ENCODE results near the gene MGME1. TPM values are rescaled to one million over a fixed set of nuclear protein-coding genes. Genes with fewer than 3 reads are reported as not detected.
A peak's percentile ranks its signal among the peaks of the same experiment; 100 is the strongest.

MGME1 gene
- total RNA-seq, 1 experiment from 2014 or later, result 50.5 TPM

- peaks cover 38% of the 10 kb centered on the region for H3K4me1 Mint-ChIP-seq (ENCODE audit: low read depth, unreplicated experiment)
- intact Hi-C loops (cut with micrococcal nuclease; ENCODE audit: unreplicated experiment), result loop anchor here (5.0 kb wide), 1 partner anchor 67 kb away; the partner anchor contains the start of genes MGME1 and SNX5
- H3K27ac Mint-ChIP-seq (ENCODE audit: unreplicated experiment), result peak overlapping the region; percentile 65
- H3K4me3 ChIP-seq (ENCODE audit: low read depth, low read length), result no peak overlapping the region
- ChIA-PET CTCF (interaction anchor here (0.6 kb wide), 1 partner anchor 249 kb away, joined by 3 read pairs; no protein-coding TSS in a partner anchor), POLR2A (no interaction called here)
- no TSS peak for BruUV-seq (replicated peaks)
- no peaks in the 10 kb centered on the region for H3K27me3 ChIP-seq (replicated peaks; ENCODE audit: control insufficient read depth, insufficient read depth, low read length)
- H3K9me3 Mint-ChIP-seq (ENCODE audit: unreplicated experiment), result no peaks in the 10 kb centered on the region
- H3K27me3 Mint-ChIP-seq (ENCODE audit: insufficient read depth, unreplicated experiment), result no peaks in the 10 kb centered on the region
- peaks cover 7% of the 10 kb centered on the region for H3K36me3 Mint-ChIP-seq (ENCODE audit: insufficient read depth, unreplicated experiment)
- H3K9me3 ChIP-seq, result no peaks in the 10 kb centered on the region
- H3K36me3 ChIP-seq (ENCODE audit: control insufficient read depth, insufficient read depth, low read length), result no peaks in the 10 kb centered on the region
- no peak for DNase-seq
- H3K4me1 ChIP-seq, result peaks cover 58% of the 10 kb centered on the region
- H3K4me3 Mint-ChIP-seq (ENCODE audit: unreplicated experiment), result no peak overlapping the region
- TF ChIP-seq, protein P1, sequence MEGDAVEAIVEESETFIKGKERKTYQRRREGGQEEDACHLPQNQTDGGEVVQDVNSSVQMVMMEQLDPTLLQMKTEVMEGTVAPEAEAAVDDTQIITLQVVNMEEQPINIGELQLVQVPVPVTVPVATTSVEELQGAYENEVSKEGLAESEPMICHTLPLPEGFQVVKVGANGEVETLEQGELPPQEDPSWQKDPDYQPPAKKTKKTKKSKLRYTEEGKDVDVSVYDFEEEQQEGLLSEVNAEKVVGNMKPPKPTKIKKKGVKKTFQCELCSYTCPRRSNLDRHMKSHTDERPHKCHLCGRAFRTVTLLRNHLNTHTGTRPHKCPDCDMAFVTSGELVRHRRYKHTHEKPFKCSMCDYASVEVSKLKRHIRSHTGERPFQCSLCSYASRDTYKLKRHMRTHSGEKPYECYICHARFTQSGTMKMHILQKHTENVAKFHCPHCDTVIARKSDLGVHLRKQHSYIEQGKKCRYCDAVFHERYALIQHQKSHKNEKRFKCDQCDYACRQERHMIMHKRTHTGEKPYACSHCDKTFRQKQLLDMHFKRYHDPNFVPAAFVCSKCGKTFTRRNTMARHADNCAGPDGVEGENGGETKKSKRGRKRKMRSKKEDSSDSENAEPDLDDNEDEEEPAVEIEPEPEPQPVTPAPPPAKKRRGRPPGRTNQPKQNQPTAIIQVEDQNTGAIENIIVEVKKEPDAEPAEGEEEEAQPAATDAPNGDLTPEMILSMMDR (IDR thresholded peaks at IDR 0.05; ENCODE audit: insufficient read depth in 1 of 2, low read depth in 1 of 2, low read length in 1 of 2, severe bottlenecking in 1 of 2, unreplicated experiment in 1 of 2), result no peak
Measured at GRCh38 chr20:18034039-18034438, 65.2 kb downstream of the MGME1 start.

GRCh38 chr20:18039063-18039462 lies 70.2 kb downstream of the MGME1 start:
- no peaks in the 10 kb centered on the region for H3K9me3 Mint-ChIP-seq (ENCODE audit: unreplicated experiment)
- peaks cover 8% of the 10 kb centered on the region for H3K4me1 Mint-ChIP-seq (ENCODE audit: low read depth, unreplicated experiment)
- Histone ChIP-seq H3K4me1 (peaks cover 12% of the 10 kb centered on the region), H3K36me3 (ENCODE audit: control insufficient read depth, insufficient read depth, low read length) (peaks cover 3% of the 10 kb centered on the region; the same call in 1 of the 2 replicates), H3K27me3 (replicated peaks; ENCODE audit: control insufficient read depth, insufficient read depth, low read length) (no peaks in the 10 kb centered on the region), H3K9me3 (0 out of 2 replicates have a peak, but pooled peaks cover 4% of the 10 kb centered on the region), H3K4me3 (ENCODE audit: low read depth, low read length) (no peak overlapping the region)
- intact Hi-C loops (cut with micrococcal nuclease; ENCODE audit: unreplicated experiment), result no loop called here
- ChIA-PET CTCF (no interaction called here), POLR2A (no interaction called here)
- H3K4me3 Mint-ChIP-seq (ENCODE audit: unreplicated experiment), result no peak overlapping the region
- H3K27me3 Mint-ChIP-seq (ENCODE audit: insufficient read depth, unreplicated experiment), result no peaks in the 10 kb centered on the region
- H3K36me3 Mint-ChIP-seq (ENCODE audit: insufficient read depth, unreplicated experiment), result peaks cover 12% of the 10 kb centered on the region
- no peak overlapping the region for H3K27ac Mint-ChIP-seq (ENCODE audit: unreplicated experiment)
- no TSS peak for BruUV-seq (replicated peaks)
- TF ChIP-seq, protein P1 (IDR thresholded peaks at IDR 0.05; ENCODE audit: insufficient read depth in 1 of 2, low read depth in 1 of 2, low read length in 1 of 2, severe bottlenecking in 1 of 2, unreplicated experiment in 1 of 2), result no peak
- no peak for DNase-seq

Other genes starting within 250 kb of the MGME1 start
- 275 and 299 TPM in 2 replicates for gene SNX5, start 224 bp upstream of the MGME1 start, total RNA-seq (2022)
- gene OVOL2, start 88.9 kb downstream of the MGME1 start, total RNA-seq (2022), result 8.8 and 11.5 TPM in 2 replicates
- 77.1 and 83.2 TPM in 2 replicates for gene KAT14, start 168.8 kb downstream of the MGME1 start, total RNA-seq (2022)
- gene PET117, start 168.8 kb downstream of the MGME1 start, total RNA-seq (2022), result 30.2 and 30.9 TPM in 2 replicates